Stomach (tissue), 9 donors: Measurements from ENCODE around the gene ZNF775. TPM values are rescaled to one million over a fixed set of nuclear protein-coding genes. Genes with fewer than 3 reads are reported as not detected.

Experiments
- DNase-seq, 2 donors: peaks; one replicate each; pipeline versions ENCODE4 v3.0.0 to v3.0.0-alpha.2; 2013 to 2019
- H3K27ac ChIP-seq, 5 donors: fragments of 200-600 bp in 4 of 5; sonication (generic) in 4 of 5; one replicate each; pipeline ENCODE4 v1.5.1; 2013 to 2019; ENCODE audit warnings: mild to moderate bottlenecking in 1 of 5, moderate library complexity in 1 of 5
- H3K27me3 ChIP-seq, 3 donors: fragments of 200-600 bp; sonication (generic); one replicate each; pipeline ENCODE4 v1.5.1; 2017 to 2019; ENCODE audit warnings: mixed run types in 1 of 3
- H3K36me3 ChIP-seq, 4 donors: fragments of 200-600 bp; sonication (generic); 1 replicate in 3 of 4; 2 replicates in 1 of 4; pipeline ENCODE4 v1.5.1; 2016 to 2019
- H3K4me1 ChIP-seq, 4 donors: fragments of 200-600 bp; sonication (generic); one replicate each; pipeline ENCODE4 v1.5.1; 2016 to 2019
- H3K4me3 ChIP-seq, 4 donors: fragments of 200-600 bp; sonication (generic) in 3 of 4; one replicate each; pipeline ENCODE4 v1.5.1; 2016 to 2019; ENCODE audit warnings: mild to moderate bottlenecking in 1 of 4
- H3K9me3 ChIP-seq, 4 donors: fragments of 200-600 bp; sonication (generic); one replicate each; pipeline ENCODE4 v1.5.1; 2016 to 2019
- EP300 ChIP-seq: sonication (generic); formaldehyde crosslinking; IDR thresholded peaks from one replicate; pipeline ENCODE4 v1.6.1; 2017; ENCODE audit warnings: antibody characterized with exemption
- POLR2A ChIP-seq, 4 donors: fragments of 450-650 bp; IDR thresholded peaks; one replicate each; pipeline ENCODE4 v1.6.1; 2016; ENCODE audit warnings: antibody characterized with exemption in 4 of 4, control low read depth in 2 of 4, mild to moderate bottlenecking in 1 of 4, moderate library complexity in 1 of 4
- POLR2AphosphoS5 ChIP-seq, 3 donors: sonication (generic); formaldehyde crosslinking; IDR thresholded peaks; one replicate each; pipeline ENCODE4 v1.6.1; 2016; ENCODE audit warnings: antibody characterized with exemption in 3 of 3
- WGBS, 5 donors: extraction: QIAGEN DNeasy Blood & Tissue Kit in 3 of 5; methylation state at CpG; one replicate each; pipeline versions ENCODE4 v1.1.5 to v1.1.7; 2013 to 2018; 5-methylcytosine and 5-hydroxymethylcytosine counted together
- intact Hi-C: fragments of 100-400 bp; cut with DNase I; formaldehyde crosslinking; loops from one replicate; pipeline ENCODE4 v1.15.1; 2023; ENCODE audit warnings: low total_unique reads
- polyA plus RNA-seq, 3 donors: library from polyadenylated mRNA; stranded (reverse); fragments of 200-250 nt; gene quantifications; one replicate each; pipeline ENCODE4 v1.2.3, GENCODE V29; 2013
- total RNA-seq, 5 donors: library from RNA; depleted of rRNA; stranded (reverse); fragments of >200 nt; gene quantifications; one replicate each; pipeline versions ENCODE4 v1.1.0 to v1.2.3, GENCODE V29; 2014 to 2016
- TF ChIP-seq, protein P1 (sequence below), 7 experiments: fragments of 450-650 bp in 4 of 7; fragments of 200-600 bp in 3 of 7; sonication (generic) in 3 of 7; IDR thresholded peaks; one replicate each; pipeline ENCODE4 v1.5.1; 2016 to 2019; ENCODE audit warnings: antibody characterized with exemption in 7 of 7, control low read depth in 2 of 7, mild to moderate bottlenecking in 1 of 7
- donor health status: healthy with polysubstance abuse.
- donor health status: Bipolar disorder and iron deficiency.
- donor health status: healthy.

Gene ZNF775
- total and polyA plus RNA-seq, 8 donors, result 1.8 to 17.0 (median 2.5) TPM; not detected in 2

DNA sequence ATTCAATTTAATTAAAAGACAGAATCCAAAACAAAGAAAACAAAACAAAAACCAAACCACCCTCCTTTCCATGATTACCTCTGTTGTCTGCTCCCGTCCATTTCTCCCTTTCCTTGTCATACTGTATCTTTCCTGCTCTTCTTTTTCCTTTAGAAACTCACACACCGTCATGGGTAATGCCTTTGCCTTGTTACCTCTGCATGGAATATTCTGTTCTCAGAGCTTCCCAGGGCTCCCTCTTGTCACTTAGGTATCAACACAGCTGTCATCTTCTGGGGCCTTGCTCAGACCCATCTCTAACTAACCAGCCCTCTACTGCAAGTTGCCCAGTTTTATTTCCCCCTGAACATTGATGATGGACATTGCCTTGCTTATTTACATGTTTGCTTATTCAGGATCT lies 41.1 kb downstream of the ZNF775 start:
- Histone ChIP-seq H3K36me3 (no peaks in the 10 kb centered on the region), H3K4me3 (no peak overlapping the region), H3K27ac (no peak overlapping the region), H3K9me3 (no peaks in the 10 kb centered on the region), H3K27me3 (no peaks in the 10 kb centered on the region), H3K4me1 (peaks cover 0 to 9% (median 4%) of the 10 kb centered on the region in 4 donors)
- TF ChIP-seq EP300 (no peak), POLR2A (IDR thresholded peaks at IDR 0.05) (no peak), POLR2AphosphoS5 (IDR thresholded peaks at IDR 0.05) (no peak)
- TF ChIP-seq, protein P1, sequence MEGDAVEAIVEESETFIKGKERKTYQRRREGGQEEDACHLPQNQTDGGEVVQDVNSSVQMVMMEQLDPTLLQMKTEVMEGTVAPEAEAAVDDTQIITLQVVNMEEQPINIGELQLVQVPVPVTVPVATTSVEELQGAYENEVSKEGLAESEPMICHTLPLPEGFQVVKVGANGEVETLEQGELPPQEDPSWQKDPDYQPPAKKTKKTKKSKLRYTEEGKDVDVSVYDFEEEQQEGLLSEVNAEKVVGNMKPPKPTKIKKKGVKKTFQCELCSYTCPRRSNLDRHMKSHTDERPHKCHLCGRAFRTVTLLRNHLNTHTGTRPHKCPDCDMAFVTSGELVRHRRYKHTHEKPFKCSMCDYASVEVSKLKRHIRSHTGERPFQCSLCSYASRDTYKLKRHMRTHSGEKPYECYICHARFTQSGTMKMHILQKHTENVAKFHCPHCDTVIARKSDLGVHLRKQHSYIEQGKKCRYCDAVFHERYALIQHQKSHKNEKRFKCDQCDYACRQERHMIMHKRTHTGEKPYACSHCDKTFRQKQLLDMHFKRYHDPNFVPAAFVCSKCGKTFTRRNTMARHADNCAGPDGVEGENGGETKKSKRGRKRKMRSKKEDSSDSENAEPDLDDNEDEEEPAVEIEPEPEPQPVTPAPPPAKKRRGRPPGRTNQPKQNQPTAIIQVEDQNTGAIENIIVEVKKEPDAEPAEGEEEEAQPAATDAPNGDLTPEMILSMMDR (IDR thresholded peaks at IDR 0.05), result no peak
- DNase-seq, result no peak
- 66 to 78% (median 69%) methylated on average over 2 of the region's 2 CpGs for WGBS, 5 donors
- intact Hi-C loops, result loop anchor here (10.0 kb wide), 1 partner anchor 125 kb away; no protein-coding TSS in a partner anchor

DNA sequence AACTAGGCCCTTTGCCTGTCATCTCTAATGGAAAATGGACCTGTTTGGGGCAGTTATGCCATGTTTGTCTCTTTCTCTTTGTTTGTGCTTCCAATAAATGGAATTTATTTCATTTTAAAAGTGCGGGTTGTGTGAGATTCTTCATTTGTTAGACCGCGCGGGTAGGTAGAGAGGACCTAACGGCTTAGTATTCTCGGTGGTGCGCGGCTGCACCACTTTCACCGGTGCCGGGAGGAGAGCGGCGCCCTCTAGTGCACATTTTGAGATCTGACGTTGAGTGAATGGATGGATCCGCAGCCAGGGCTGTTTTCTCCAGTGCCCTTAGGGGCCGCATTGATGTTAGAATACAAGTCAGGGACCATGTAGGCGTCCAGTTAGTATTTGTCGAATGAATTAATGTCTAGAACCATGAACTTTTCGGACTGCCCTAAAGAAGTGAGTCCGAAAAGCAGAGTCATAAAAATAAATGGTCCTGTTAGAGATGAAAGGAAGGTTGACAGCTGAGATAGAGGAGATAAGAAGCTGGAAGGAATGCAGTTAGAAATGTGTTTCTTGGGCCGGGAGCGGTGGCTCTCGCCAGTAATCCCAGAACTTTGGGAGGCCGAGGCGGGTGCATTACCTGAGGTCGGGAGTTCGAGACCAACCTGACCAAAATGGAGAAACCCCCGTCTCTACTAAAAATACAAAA lies 42.0 kb downstream of the ZNF775 start:
- WGBS, 5 donors, result 15 to 20% (median 20%) methylated on average over 27 of the region's 27 CpGs
- Histone ChIP-seq H3K27me3 (no peaks in the 10 kb centered on the region), H3K9me3 (no peaks in the 10 kb centered on the region), H3K4me3 (no peak overlapping the region), H3K36me3 (no peaks in the 10 kb centered on the region), H3K27ac (no peak overlapping the region), H3K4me1 (peaks cover 0 to 9% (median 4%) of the 10 kb centered on the region in 4 donors)
- DNase-seq, result peak; percentile 90 to 94
- TF ChIP-seq, protein P1 (IDR thresholded peaks at IDR 0.05), result peak in 5 of 7 experiments; percentile 73 to 88 (median 77)
- TF ChIP-seq EP300, result no peak
- peak in 1 of 3 donors; percentile 71 for TF ChIP-seq POLR2AphosphoS5 (IDR thresholded peaks at IDR 0.05)
- intact Hi-C loops, result loop anchor here (10.0 kb wide), 1 partner anchor 126 kb away; no protein-coding TSS in a partner anchor

DNA sequence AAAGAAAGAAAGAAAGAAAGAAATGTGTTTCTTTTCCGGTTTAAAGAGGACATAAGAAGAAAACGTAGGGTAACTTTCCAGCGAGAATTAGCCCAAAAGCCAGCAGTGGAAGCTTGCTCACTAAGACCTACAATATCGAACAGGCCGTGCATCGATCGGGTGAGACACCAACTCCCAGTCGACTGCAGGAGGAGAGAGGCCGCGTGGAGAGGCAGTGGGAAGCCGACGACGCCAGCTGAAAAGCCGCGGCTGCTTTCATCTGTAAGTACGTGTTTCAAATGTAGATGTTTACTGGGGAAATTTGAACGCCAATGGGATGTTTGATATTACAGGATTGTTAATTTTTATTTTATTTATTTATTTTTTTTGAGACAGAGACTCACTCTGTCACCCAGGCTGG lies 42.7 kb downstream of the ZNF775 start:
- Histone ChIP-seq H3K27ac (no peak overlapping the region), H3K4me3 (no peak overlapping the region), H3K9me3 (no peaks in the 10 kb centered on the region), H3K36me3 (no peaks in the 10 kb centered on the region), H3K27me3 (no peaks in the 10 kb centered on the region), H3K4me1 (peaks cover 0 to 9% (median 4%) of the 10 kb centered on the region in 4 donors)
- no peak for TF ChIP-seq POLR2A (IDR thresholded peaks at IDR 0.05)
- TF ChIP-seq EP300, result no peak
- no peak for TF ChIP-seq POLR2AphosphoS5 (IDR thresholded peaks at IDR 0.05)
- TF ChIP-seq, protein P1 (IDR thresholded peaks at IDR 0.05), result no peak
- 79 to 86% (median 81%) methylated on average over 17 of the region's 17 CpGs for WGBS, 5 donors
- peak in 1 of 2 donors; percentile 25 for DNase-seq
- intact Hi-C loops, result loop anchor here (10.0 kb wide), 1 partner anchor 127 kb away; no protein-coding TSS in a partner anchor

DNA sequence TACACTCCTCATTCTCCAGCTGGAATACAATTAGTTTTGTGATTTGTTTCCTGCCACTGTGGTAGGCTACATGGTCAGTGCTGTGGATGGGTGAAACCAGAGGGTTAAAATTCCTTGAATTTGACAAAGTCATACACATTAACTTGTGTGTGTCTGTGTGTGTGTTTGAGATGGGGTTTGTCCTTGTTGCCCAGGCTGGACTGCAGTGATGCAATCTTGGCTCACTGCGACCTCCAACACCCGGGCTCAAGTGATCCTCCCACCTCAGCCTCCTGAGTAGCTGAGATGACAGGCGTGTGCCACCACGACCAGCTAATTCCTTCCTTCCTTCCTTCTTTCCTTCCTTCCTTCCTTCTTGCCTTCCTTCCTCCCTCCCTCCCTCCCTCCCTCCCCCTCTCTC lies 46.5 kb downstream of the ZNF775 start:
- no peak overlapping the region for H3K27ac ChIP-seq
- no peak for TF ChIP-seq POLR2A (IDR thresholded peaks at IDR 0.05)
- no peak for TF ChIP-seq POLR2AphosphoS5 (IDR thresholded peaks at IDR 0.05)
- no peak for TF ChIP-seq EP300
- TF ChIP-seq, protein P1 (IDR thresholded peaks at IDR 0.05), result no peak
- DNase-seq, result no peak
- no peak overlapping the region for H3K4me3 ChIP-seq
- no peaks in the 10 kb centered on the region for H3K27me3 ChIP-seq
- no peaks in the 10 kb centered on the region for H3K36me3 ChIP-seq
- no peaks in the 10 kb centered on the region for H3K9me3 ChIP-seq
- peaks cover 0 to 20% (median 11%) of the 10 kb centered on the region in 4 donors for H3K4me1 ChIP-seq
- WGBS, 5 donors, result 66 to 93% (median 70%) methylated on average over 4 of the region's 4 CpGs
- intact Hi-C loops, result loop anchor here (10.0 kb wide), 1 partner anchor 131 kb away; no protein-coding TSS in a partner anchor
